ENCODE measurements around the gene MYMK.

Gene MYMK

GRCh38 chr9:133514460-133515239, 10.1 kb downstream of the MYMK start:
- no peak overlapping the region for H3K27ac ChIP-seq (ENCODE audit: low read length)
- peaks cover 0 to 3% of the 10 kb centered on the region in 2 donors for H3K4me1 ChIP-seq (ENCODE audit: control insufficient read depth in 1 of 2, insufficient read depth in 2 of 2, low read length in 2 of 2)
- H3K9me3 ChIP-seq (ENCODE audit: control insufficient read depth in 1 of 2, low read length in 2 of 2) = no peaks in the 10 kb centered on the region
- no peak overlapping the region for H3K4me3 ChIP-seq (ENCODE audit: low read depth in 1 of 2, low read length in 2 of 2)
- H3K36me3 ChIP-seq (ENCODE audit: control insufficient read depth in 1 of 2, insufficient read depth in 2 of 2, low read length in 2 of 2) = no peaks in the 10 kb centered on the region
- no peaks in the 10 kb centered on the region for H3K27me3 ChIP-seq (ENCODE audit: low read depth, low read length)

GRCh38 chr9:133513214-133514100, 11.3 kb downstream of the MYMK start:
- Histone ChIP-seq H3K4me1 (ENCODE audit: control insufficient read depth in 1 of 2, insufficient read depth in 2 of 2, low read length in 2 of 2) (peaks cover 0 to 11% of the 10 kb centered on the region in 2 donors), H3K27ac (ENCODE audit: low read length) (no peak overlapping the region), H3K9me3 (ENCODE audit: control insufficient read depth in 1 of 2, low read length in 2 of 2) (no peaks in the 10 kb centered on the region), H3K4me3 (ENCODE audit: low read depth in 1 of 2, low read length in 2 of 2) (no peak overlapping the region), H3K27me3 (ENCODE audit: low read depth, low read length) (no peaks in the 10 kb centered on the region), H3K36me3 (ENCODE audit: control insufficient read depth in 1 of 2, insufficient read depth in 2 of 2, low read length in 2 of 2) (no peaks in the 10 kb centered on the region)

GRCh38 chr9:133512253-133513213, 12.2 kb downstream of the MYMK start:
- peaks cover 0 to 11% of the 10 kb centered on the region in 2 donors for H3K4me1 ChIP-seq (ENCODE audit: control insufficient read depth in 1 of 2, insufficient read depth in 2 of 2, low read length in 2 of 2)
- no peaks in the 10 kb centered on the region for H3K36me3 ChIP-seq (ENCODE audit: control insufficient read depth in 1 of 2, insufficient read depth in 2 of 2, low read length in 2 of 2)
- H3K9me3 ChIP-seq (ENCODE audit: control insufficient read depth in 1 of 2, low read length in 2 of 2) = no peaks in the 10 kb centered on the region
- H3K4me3 ChIP-seq (ENCODE audit: low read depth in 1 of 2, low read length in 2 of 2) = no peak overlapping the region
- H3K27ac ChIP-seq (ENCODE audit: low read length) = no peak overlapping the region
- H3K27me3 ChIP-seq (ENCODE audit: low read depth, low read length) = no peaks in the 10 kb centered on the region

GRCh38 chr9:133511607-133512006, 13.2 kb downstream of the MYMK start:
- Histone ChIP-seq H3K27me3 (ENCODE audit: low read depth, low read length) (no peaks in the 10 kb centered on the region), H3K4me3 (ENCODE audit: low read depth in 1 of 2, low read length in 2 of 2) (no peak overlapping the region), H3K4me1 (ENCODE audit: control insufficient read depth in 1 of 2, insufficient read depth in 2 of 2, low read length in 2 of 2) (peaks cover 0 to 15% of the 10 kb centered on the region in 2 donors), H3K9me3 (ENCODE audit: control insufficient read depth in 1 of 2, low read length in 2 of 2) (no peaks in the 10 kb centered on the region), H3K27ac (ENCODE audit: low read length) (no peak overlapping the region), H3K36me3 (ENCODE audit: control insufficient read depth in 1 of 2, insufficient read depth in 2 of 2, low read length in 2 of 2) (no peaks in the 10 kb centered on the region)

GRCh38 chr9:133510926-133511505, 13.7 kb downstream of the MYMK start:
- Histone ChIP-seq H3K4me1 (ENCODE audit: control insufficient read depth in 1 of 2, insufficient read depth in 2 of 2, low read length in 2 of 2) (peaks cover 0 to 15% of the 10 kb centered on the region in 2 donors), H3K36me3 (ENCODE audit: control insufficient read depth in 1 of 2, insufficient read depth in 2 of 2, low read length in 2 of 2) (no peaks in the 10 kb centered on the region), H3K4me3 (ENCODE audit: low read depth in 1 of 2, low read length in 2 of 2) (no peak overlapping the region), H3K27me3 (ENCODE audit: low read depth, low read length) (no peaks in the 10 kb centered on the region), H3K9me3 (ENCODE audit: control insufficient read depth in 1 of 2, low read length in 2 of 2) (no peaks in the 10 kb centered on the region), H3K27ac (ENCODE audit: low read length) (no peak overlapping the region)

GRCh38 chr9:133509179-133510083, 15.3 kb downstream of the MYMK start:
- H3K36me3 ChIP-seq (ENCODE audit: control insufficient read depth in 1 of 2, insufficient read depth in 2 of 2, low read length in 2 of 2) = no peaks in the 10 kb centered on the region
- H3K4me1 ChIP-seq (ENCODE audit: control insufficient read depth in 1 of 2, insufficient read depth in 2 of 2, low read length in 2 of 2) = peaks cover 0 to 20% of the 10 kb centered on the region in 2 donors
- no peak overlapping the region for H3K4me3 ChIP-seq (ENCODE audit: low read depth in 1 of 2, low read length in 2 of 2)
- no peaks in the 10 kb centered on the region for H3K27me3 ChIP-seq (ENCODE audit: low read depth, low read length)
- H3K9me3 ChIP-seq (ENCODE audit: control insufficient read depth in 1 of 2, low read length in 2 of 2) = no peaks in the 10 kb centered on the region
- H3K27ac ChIP-seq (ENCODE audit: low read length) = no peak overlapping the region

GRCh38 chr9:133508046-133508445, 16.7 kb downstream of the MYMK start:
- Histone ChIP-seq H3K27me3 (ENCODE audit: low read depth, low read length) (no peaks in the 10 kb centered on the region), H3K4me1 (ENCODE audit: control insufficient read depth in 1 of 2, insufficient read depth in 2 of 2, low read length in 2 of 2) (peaks cover 0 to 20% of the 10 kb centered on the region in 2 donors), H3K4me3 (ENCODE audit: low read depth in 1 of 2, low read length in 2 of 2) (no peak overlapping the region), H3K36me3 (ENCODE audit: control insufficient read depth in 1 of 2, insufficient read depth in 2 of 2, low read length in 2 of 2) (no peaks in the 10 kb centered on the region), H3K9me3 (ENCODE audit: control insufficient read depth in 1 of 2, low read length in 2 of 2) (no peaks in the 10 kb centered on the region), H3K27ac (ENCODE audit: low read length) (no peak overlapping the region)

GRCh38 chr9:133507246-133507965, 17.4 kb downstream of the MYMK start:
- Histone ChIP-seq H3K27ac (ENCODE audit: low read length) (no peak overlapping the region), H3K36me3 (ENCODE audit: control insufficient read depth in 1 of 2, insufficient read depth in 2 of 2, low read length in 2 of 2) (no peaks in the 10 kb centered on the region), H3K4me3 (ENCODE audit: low read depth in 1 of 2, low read length in 2 of 2) (no peak overlapping the region), H3K9me3 (ENCODE audit: control insufficient read depth in 1 of 2, low read length in 2 of 2) (peaks cover 0 to 2% of the 10 kb centered on the region in 2 donors), H3K4me1 (ENCODE audit: control insufficient read depth in 1 of 2, insufficient read depth in 2 of 2, low read length in 2 of 2) (peaks cover 0 to 20% of the 10 kb centered on the region in 2 donors), H3K27me3 (ENCODE audit: low read depth, low read length) (no peaks in the 10 kb centered on the region)

GRCh38 chr9:133506653-133507038, 18.1 kb downstream of the MYMK start:
- Histone ChIP-seq H3K4me1 (ENCODE audit: control insufficient read depth in 1 of 2, insufficient read depth in 2 of 2, low read length in 2 of 2) (peaks cover 0 to 20% of the 10 kb centered on the region in 2 donors), H3K9me3 (ENCODE audit: control insufficient read depth in 1 of 2, low read length in 2 of 2) (peaks cover 0 to 9% of the 10 kb centered on the region in 2 donors), H3K27ac (ENCODE audit: low read length) (no peak overlapping the region), H3K27me3 (ENCODE audit: low read depth, low read length) (no peaks in the 10 kb centered on the region), H3K4me3 (ENCODE audit: low read depth in 1 of 2, low read length in 2 of 2) (no peak overlapping the region), H3K36me3 (ENCODE audit: control insufficient read depth in 1 of 2, insufficient read depth in 2 of 2, low read length in 2 of 2) (no peaks in the 10 kb centered on the region)
